ENCODE data around the gene INO80B.
A peak's percentile ranks its signal among the peaks of the same experiment; 100 is the strongest.

INO80B gene

GRCh38 chr2:74454654-74455511, at the start of gene INO80B:
Gene INO80B (plus strand): TSS chr2:74455087. CDS start chr2:74455117, 30 bp downstream.
- peak within 1 kb of the TSS; percentile 32 for H3K27ac ChIP-seq (ENCODE audit: low read length)
- peak within 1 kb of the TSS; percentile 66; the same call in 1 of the 2 replicates for H3K9ac ChIP-seq (ENCODE audit: low read depth, low read length)
- H3K9me3 ChIP-seq (ENCODE audit: insufficient read depth, low read depth, low read length), result no peaks in the 10 kb centered on the region
- no peaks in the 10 kb centered on the region for H3K27me3 ChIP-seq (ENCODE audit: insufficient read depth, low read length)
- peaks cover 10% of the 10 kb centered on the region for H3K4me1 ChIP-seq (ENCODE audit: insufficient read depth, low read length)
- no peaks in the 10 kb centered on the region for H3K36me3 ChIP-seq (ENCODE audit: insufficient read depth, low read depth, low read length)
- peak within 1 kb of the TSS; percentile 88 for H3K4me3 ChIP-seq (ENCODE audit: low read length)

- Histone ChIP-seq H3K27ac (ENCODE audit: low read length) (no peak overlapping the region), H3K27me3 (ENCODE audit: insufficient read depth, low read length) (peaks cover 17% of the 10 kb centered on the region), H3K4me1 (ENCODE audit: insufficient read depth, low read length) (no peaks in the 10 kb centered on the region), H3K36me3 (ENCODE audit: insufficient read depth, low read depth, low read length) (no peaks in the 10 kb centered on the region), H3K9me3 (ENCODE audit: insufficient read depth, low read depth, low read length) (no peaks in the 10 kb centered on the region), H3K9ac (ENCODE audit: low read depth, low read length) (no peak overlapping the region), H3K4me3 (ENCODE audit: low read length) (no peak overlapping the region)
These were observed 48.9 kb upstream of the INO80B start for GRCh38 chr2:74406035-74406434.

GRCh38 chr2:74407682-74408081, 47.2 kb upstream of the INO80B start:
- peaks cover 17% of the 10 kb centered on the region for H3K27me3 ChIP-seq (ENCODE audit: insufficient read depth, low read length)
- no peak overlapping the region for H3K4me3 ChIP-seq (ENCODE audit: low read length)
- H3K9ac ChIP-seq (ENCODE audit: low read depth, low read length), result no peak overlapping the region
- H3K4me1 ChIP-seq (ENCODE audit: insufficient read depth, low read length), result no peaks in the 10 kb centered on the region
- H3K36me3 ChIP-seq (ENCODE audit: insufficient read depth, low read depth, low read length), result no peaks in the 10 kb centered on the region
- H3K27ac ChIP-seq (ENCODE audit: low read length), result no peak overlapping the region
- H3K9me3 ChIP-seq (ENCODE audit: insufficient read depth, low read depth, low read length), result no peaks in the 10 kb centered on the region

GRCh38 chr2:74413001-74413698, 41.7 kb upstream of the INO80B start:
- Histone ChIP-seq H3K9ac (ENCODE audit: low read depth, low read length) (no peak overlapping the region), H3K27me3 (ENCODE audit: insufficient read depth, low read length) (peaks cover 9% of the 10 kb centered on the region), H3K9me3 (ENCODE audit: insufficient read depth, low read depth, low read length) (no peaks in the 10 kb centered on the region), H3K4me1 (ENCODE audit: insufficient read depth, low read length) (no peaks in the 10 kb centered on the region), H3K27ac (ENCODE audit: low read length) (no peak overlapping the region), H3K36me3 (ENCODE audit: insufficient read depth, low read depth, low read length) (no peaks in the 10 kb centered on the region), H3K4me3 (ENCODE audit: low read length) (no peak overlapping the region)

GRCh38 chr2:74414441-74414840, 40.4 kb upstream of the INO80B start:
- H3K36me3 ChIP-seq (ENCODE audit: insufficient read depth, low read depth, low read length), result no peaks in the 10 kb centered on the region
- H3K9me3 ChIP-seq (ENCODE audit: insufficient read depth, low read depth, low read length), result no peaks in the 10 kb centered on the region
- no peak overlapping the region for H3K9ac ChIP-seq (ENCODE audit: low read depth, low read length)
- H3K27me3 ChIP-seq (ENCODE audit: insufficient read depth, low read length), result no peaks in the 10 kb centered on the region
- H3K4me3 ChIP-seq (ENCODE audit: low read length), result no peak overlapping the region
- no peaks in the 10 kb centered on the region for H3K4me1 ChIP-seq (ENCODE audit: insufficient read depth, low read length)
- H3K27ac ChIP-seq (ENCODE audit: low read length), result no peak overlapping the region

GRCh38 chr2:74414881-74415761, 39.8 kb upstream of the INO80B start:
- Histone ChIP-seq H3K9me3 (ENCODE audit: insufficient read depth, low read depth, low read length) (no peaks in the 10 kb centered on the region), H3K4me1 (ENCODE audit: insufficient read depth, low read length) (no peaks in the 10 kb centered on the region), H3K36me3 (ENCODE audit: insufficient read depth, low read depth, low read length) (no peaks in the 10 kb centered on the region), H3K27me3 (ENCODE audit: insufficient read depth, low read length) (peaks cover 4% of the 10 kb centered on the region), H3K9ac (ENCODE audit: low read depth, low read length) (no peak overlapping the region), H3K4me3 (ENCODE audit: low read length) (no peak overlapping the region), H3K27ac (ENCODE audit: low read length) (no peak overlapping the region)

- Histone ChIP-seq H3K9me3 (ENCODE audit: insufficient read depth, low read depth, low read length) (no peaks in the 10 kb centered on the region), H3K4me3 (ENCODE audit: low read length) (no peak overlapping the region), H3K27ac (ENCODE audit: low read length) (no peak overlapping the region), H3K27me3 (ENCODE audit: insufficient read depth, low read length) (peaks cover 11% of the 10 kb centered on the region), H3K36me3 (ENCODE audit: insufficient read depth, low read depth, low read length) (no peaks in the 10 kb centered on the region), H3K9ac (ENCODE audit: low read depth, low read length) (no peak overlapping the region), H3K4me1 (ENCODE audit: insufficient read depth, low read length) (no peaks in the 10 kb centered on the region)
These were observed 39.0 kb upstream of the INO80B start for GRCh38 chr2:74415762-74416395.

- Histone ChIP-seq H3K27me3 (ENCODE audit: insufficient read depth, low read length) (peaks cover 14% of the 10 kb centered on the region), H3K9ac (ENCODE audit: low read depth, low read length) (no peak overlapping the region), H3K4me1 (ENCODE audit: insufficient read depth, low read length) (no peaks in the 10 kb centered on the region), H3K4me3 (ENCODE audit: low read length) (no peak overlapping the region), H3K36me3 (ENCODE audit: insufficient read depth, low read depth, low read length) (no peaks in the 10 kb centered on the region), H3K27ac (ENCODE audit: low read length) (no peak overlapping the region), H3K9me3 (ENCODE audit: insufficient read depth, low read depth, low read length) (no peaks in the 10 kb centered on the region)
These were observed 38.1 kb upstream of the INO80B start for GRCh38 chr2:74416778-74417177.

GRCh38 chr2:74417197-74417596, 37.7 kb upstream of the INO80B start:
- Histone ChIP-seq H3K4me1 (ENCODE audit: insufficient read depth, low read length) (no peaks in the 10 kb centered on the region), H3K27me3 (ENCODE audit: insufficient read depth, low read length) (peaks cover 16% of the 10 kb centered on the region), H3K4me3 (ENCODE audit: low read length) (no peak overlapping the region), H3K27ac (ENCODE audit: low read length) (no peak overlapping the region), H3K9me3 (ENCODE audit: insufficient read depth, low read depth, low read length) (no peaks in the 10 kb centered on the region), H3K9ac (ENCODE audit: low read depth, low read length) (no peak overlapping the region), H3K36me3 (ENCODE audit: insufficient read depth, low read depth, low read length) (no peaks in the 10 kb centered on the region)

GRCh38 chr2:74417763-74418162, 37.1 kb upstream of the INO80B start:
- no peak overlapping the region for H3K4me3 ChIP-seq (ENCODE audit: low read length)
- H3K27me3 ChIP-seq (ENCODE audit: insufficient read depth, low read length), result peaks cover 19% of the 10 kb centered on the region
- H3K36me3 ChIP-seq (ENCODE audit: insufficient read depth, low read depth, low read length), result no peaks in the 10 kb centered on the region
- H3K9ac ChIP-seq (ENCODE audit: low read depth, low read length), result no peak overlapping the region
- H3K9me3 ChIP-seq (ENCODE audit: insufficient read depth, low read depth, low read length), result no peaks in the 10 kb centered on the region
- H3K27ac ChIP-seq (ENCODE audit: low read length), result no peak overlapping the region
- no peaks in the 10 kb centered on the region for H3K4me1 ChIP-seq (ENCODE audit: insufficient read depth, low read length)

GRCh38 chr2:74418312-74418711, 36.6 kb upstream of the INO80B start:
- H3K36me3 ChIP-seq (ENCODE audit: insufficient read depth, low read depth, low read length), result no peaks in the 10 kb centered on the region
- H3K27me3 ChIP-seq (ENCODE audit: insufficient read depth, low read length), result peaks cover 25% of the 10 kb centered on the region
- H3K4me3 ChIP-seq (ENCODE audit: low read length), result no peak overlapping the region
- no peaks in the 10 kb centered on the region for H3K9me3 ChIP-seq (ENCODE audit: insufficient read depth, low read depth, low read length)
- no peak overlapping the region for H3K9ac ChIP-seq (ENCODE audit: low read depth, low read length)
- no peak overlapping the region for H3K27ac ChIP-seq (ENCODE audit: low read length)
- H3K4me1 ChIP-seq (ENCODE audit: insufficient read depth, low read length), result no peaks in the 10 kb centered on the region
